NT2/D1 (cell line): Measurements from ENCODE around the gene ADAM19.

Source experiments
- DNase-seq: peaks from one replicate; pipeline ENCODE4 v3.0.0-alpha.2; 2011; ENCODE audit warnings: low read depth, low spot score
- H3K27me3 ChIP-seq: 2 replicates; pipeline ENCODE4 v1.6.0; 2011; ENCODE audit warnings: mild to moderate bottlenecking; ENCODE audit not compliant: insufficient read length, insufficient read depth
- H3K36me3 ChIP-seq: 2 replicates; pipeline ENCODE4 v1.6.1; 2011; ENCODE audit warnings: mild to moderate bottlenecking, low read length, mixed read lengths; ENCODE audit not compliant: insufficient read depth, insufficient read length
- H3K4me1 ChIP-seq: 2 replicates; pipeline ENCODE4 v1.5.1; 2011; ENCODE audit not compliant: insufficient read depth, insufficient read length
- H3K4me3 ChIP-seq: 2 replicates; pipeline ENCODE4 v1.5.1; 2011; ENCODE audit warnings: low read depth; ENCODE audit not compliant: insufficient read length
- H3K9ac ChIP-seq: 2 replicates; pipeline ENCODE4 v1.6.0; 2011; ENCODE audit warnings: low read depth; ENCODE audit not compliant: insufficient read length
- H3K9me3 ChIP-seq: 2 replicates; pipeline ENCODE4 v1.5.1; 2011; ENCODE audit warnings: mild to moderate bottlenecking, low read length; ENCODE audit not compliant: insufficient read depth
- SUZ12 ChIP-seq: IDR thresholded peaks from 2 replicates; pipeline ENCODE4 v1.6.1; 2011; ENCODE audit not compliant: insufficient read length, insufficient read depth; ENCODE audit errors: extremely low read depth
- YY1 ChIP-seq: IDR thresholded peaks from 2 replicates; pipeline ENCODE4 v1.6.1; 2011; ENCODE audit not compliant: insufficient read length, insufficient read depth
- ZNF274 ChIP-seq: IDR thresholded peaks from 2 replicates; pipeline ENCODE4 v1.6.1; 2011; ENCODE audit warnings: mild to moderate bottlenecking, low read depth, low read length

ADAM19 gene

DNA sequence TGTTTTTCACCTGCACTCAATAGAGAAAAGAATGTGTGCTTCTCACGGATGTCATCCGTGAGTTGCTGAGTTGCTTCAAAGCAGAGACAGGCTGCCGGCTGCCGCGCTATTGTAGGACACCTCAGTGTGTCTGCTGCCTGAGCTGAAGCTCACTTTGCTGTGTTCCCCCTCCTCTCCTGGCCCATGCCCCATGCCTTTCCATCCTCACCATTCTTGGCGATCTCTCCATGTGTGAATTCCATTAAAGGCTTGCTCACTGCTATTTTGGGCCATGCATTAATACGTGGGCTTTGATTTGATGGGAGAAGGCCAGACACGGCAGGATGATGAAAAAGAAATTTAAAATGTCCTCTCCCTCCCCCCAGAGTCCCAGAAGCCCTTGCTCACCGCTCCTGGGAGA, 14.5 kb downstream of the ADAM19 start:
- TF ChIP-seq YY1 (no peak), ZNF274 (no peak), SUZ12 (no peak)
- H3K9me3 ChIP-seq = no peaks in the 10 kb centered on the region
- peaks cover 3% of the 10 kb centered on the region for H3K4me1 ChIP-seq
- no peaks in the 10 kb centered on the region for H3K27me3 ChIP-seq
- H3K9ac ChIP-seq = no peak overlapping the region
- peaks cover 71% of the 10 kb centered on the region for H3K36me3 ChIP-seq
- no peak overlapping the region for H3K4me3 ChIP-seq
- no peak for DNase-seq

- TF ChIP-seq YY1 (no peak), ZNF274 (no peak), SUZ12 (no peak)
- no peaks in the 10 kb centered on the region for H3K27me3 ChIP-seq
- H3K36me3 ChIP-seq = peaks cover 80% of the 10 kb centered on the region
- H3K9me3 ChIP-seq = no peaks in the 10 kb centered on the region
- no peak overlapping the region for H3K9ac ChIP-seq
- no peak overlapping the region for H3K4me3 ChIP-seq
- H3K4me1 ChIP-seq = peaks cover 3% of the 10 kb centered on the region
- DNase-seq = no peak
Observed at GRCh38 chr5:157559301-157559700, 16.3 kb downstream of the ADAM19 start.

- no peaks in the 10 kb centered on the region for H3K27me3 ChIP-seq
- H3K9ac ChIP-seq = no peak overlapping the region
- peaks cover 3% of the 10 kb centered on the region for H3K4me1 ChIP-seq
Observed at GRCh38 chr5:157558681-157559080, 16.9 kb downstream of the ADAM19 start.

DNA sequence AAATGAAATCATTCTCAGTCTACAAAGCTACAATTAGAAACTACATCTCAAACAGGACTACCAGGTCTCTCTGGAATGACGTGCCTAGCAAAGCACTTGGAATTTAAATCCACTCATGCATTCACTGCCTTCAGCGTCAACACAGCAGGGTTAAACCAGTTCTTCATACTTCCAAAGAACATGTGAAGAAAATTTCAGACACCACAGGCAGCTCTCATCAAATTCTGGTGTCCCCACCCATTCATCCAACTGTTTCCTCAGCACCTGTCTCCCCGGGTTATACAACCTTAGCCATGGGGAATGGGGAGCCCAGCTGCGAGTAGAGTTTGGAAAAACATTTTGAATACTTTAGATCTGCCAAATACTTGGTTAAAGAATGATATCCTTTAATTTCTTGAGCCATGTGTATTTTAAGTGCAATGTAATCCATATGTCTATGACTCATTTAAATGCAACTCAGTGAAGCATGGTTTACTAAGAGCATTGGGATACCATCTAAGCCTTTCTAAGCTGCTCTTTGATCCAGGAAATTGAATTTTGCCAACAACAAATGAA, 17.5 kb downstream of the ADAM19 start:
- H3K4me3 ChIP-seq = no peak overlapping the region
- no peak for TF ChIP-seq YY1
- no peak for TF ChIP-seq SUZ12
- TF ChIP-seq ZNF274 = no peak
- H3K9me3 ChIP-seq = no peaks in the 10 kb centered on the region
- peaks cover 72% of the 10 kb centered on the region for H3K36me3 ChIP-seq
- no peak overlapping the region for H3K9ac ChIP-seq
- no peaks in the 10 kb centered on the region for H3K27me3 ChIP-seq
- no peak for DNase-seq
- H3K4me1 ChIP-seq = peaks cover 3% of the 10 kb centered on the region

More at GRCh38 chr5:157558681-157559080, 16.9 kb downstream of the ADAM19 start:
- H3K36me3 ChIP-seq = peaks cover 78% of the 10 kb centered on the region
- H3K4me3 ChIP-seq = no peak overlapping the region
- no peak for DNase-seq
- no peaks in the 10 kb centered on the region for H3K9me3 ChIP-seq
- TF ChIP-seq YY1 = no peak
- TF ChIP-seq ZNF274 = no peak
- TF ChIP-seq SUZ12 = no peak

DNA sequence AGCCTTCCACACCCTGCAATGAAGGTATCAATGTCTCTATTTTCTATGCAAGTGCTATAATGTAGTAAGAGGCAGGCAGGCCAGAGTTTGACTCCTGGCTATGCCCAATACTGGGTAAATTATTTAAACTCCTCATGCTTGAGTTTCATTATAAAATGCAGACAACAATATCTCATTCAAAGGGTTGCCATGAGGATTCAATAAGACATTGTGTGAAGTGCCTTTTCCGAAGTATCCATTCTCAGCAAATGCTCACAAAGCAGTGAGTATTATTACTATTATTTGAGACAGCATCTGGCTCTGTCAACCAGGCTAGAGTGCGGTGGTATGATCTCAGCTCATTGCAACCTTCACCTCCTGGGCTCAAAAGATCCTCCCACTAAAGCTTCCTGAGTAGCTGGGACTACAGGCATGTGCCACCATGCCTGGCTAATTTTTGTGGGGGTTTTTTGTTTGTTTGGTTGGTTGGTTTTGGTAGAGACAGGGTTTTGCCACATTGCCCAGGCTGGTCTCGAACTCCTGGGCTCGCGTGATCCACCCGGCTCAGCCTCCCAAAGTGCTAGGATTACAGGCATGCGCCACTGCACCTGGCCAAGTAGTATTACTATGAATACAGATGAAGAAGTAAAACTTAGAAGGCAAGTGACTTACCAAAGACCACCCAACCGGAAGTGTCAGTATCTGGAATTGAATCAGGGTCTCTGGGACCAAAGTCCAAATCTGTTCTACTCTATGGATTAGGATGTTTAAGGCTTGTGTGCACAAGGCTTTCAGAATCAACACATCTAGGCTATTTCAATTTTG, 18.8 kb downstream of the ADAM19 start:
- Histone ChIP-seq H3K9ac (no peak overlapping the region), H3K4me1 (no peaks in the 10 kb centered on the region), H3K36me3 (peaks cover 60% of the 10 kb centered on the region), H3K27me3 (no peaks in the 10 kb centered on the region), H3K4me3 (no peak overlapping the region), H3K9me3 (no peaks in the 10 kb centered on the region)
- DNase-seq = no peak
- no peak for TF ChIP-seq ZNF274
- TF ChIP-seq YY1 = no peak
- no peak for TF ChIP-seq SUZ12

- DNase-seq = no peak
- Histone ChIP-seq H3K9me3 (no peaks in the 10 kb centered on the region), H3K9ac (no peak overlapping the region), H3K27me3 (no peaks in the 10 kb centered on the region), H3K4me3 (no peak overlapping the region), H3K4me1 (no peaks in the 10 kb centered on the region), H3K36me3 (peaks cover 44% of the 10 kb centered on the region)
- TF ChIP-seq SUZ12 = no peak
- TF ChIP-seq YY1 = no peak
- TF ChIP-seq ZNF274 = no peak
Observed at GRCh38 chr5:157555037-157555640, 20.4 kb downstream of the ADAM19 start.

DNA sequence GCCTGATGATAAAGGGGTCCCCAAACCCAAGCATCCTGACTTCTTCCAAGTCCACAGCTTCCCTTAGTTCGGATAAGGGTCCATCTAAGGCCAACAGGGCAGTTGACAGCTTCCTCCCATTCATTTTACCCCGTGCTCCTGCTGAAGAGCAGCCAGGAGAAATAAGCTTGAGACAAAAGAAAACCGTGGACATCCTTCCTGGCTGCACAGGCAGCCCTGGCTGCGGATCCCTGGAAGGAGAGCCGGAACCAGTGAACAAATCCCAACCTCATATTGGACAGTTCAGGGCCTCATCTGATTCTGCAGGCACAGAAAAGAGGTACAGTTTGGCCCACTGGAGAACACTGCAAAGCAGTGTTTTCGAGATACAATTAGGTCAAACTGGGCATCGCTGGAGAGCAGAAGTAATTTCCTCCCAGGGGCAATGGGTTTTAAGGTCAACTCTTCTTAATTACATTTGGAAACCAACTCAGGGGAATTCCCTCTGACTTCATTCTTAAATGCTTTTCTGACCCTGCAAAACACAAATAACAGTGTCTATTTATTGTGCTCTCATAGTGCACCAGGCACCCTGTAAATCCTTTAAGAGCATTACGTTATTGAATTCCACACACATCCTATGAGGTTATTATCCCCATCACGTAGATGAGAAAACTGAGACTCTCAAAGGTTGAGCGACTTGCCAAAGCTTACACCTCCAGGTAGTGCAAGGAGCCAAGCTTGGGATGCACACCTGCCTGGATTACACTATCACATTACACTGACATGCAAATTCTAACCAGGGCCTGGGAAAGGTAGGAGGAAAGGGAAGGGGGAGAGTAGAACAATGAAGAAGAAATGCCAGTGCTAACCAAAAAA, 21.2 kb downstream of the ADAM19 start:
- H3K4me3 ChIP-seq = no peak overlapping the region
- H3K9me3 ChIP-seq = no peaks in the 10 kb centered on the region
- H3K36me3 ChIP-seq = peaks cover 43% of the 10 kb centered on the region
- no peaks in the 10 kb centered on the region for H3K27me3 ChIP-seq
- H3K4me1 ChIP-seq = no peaks in the 10 kb centered on the region
- TF ChIP-seq YY1 (no peak), SUZ12 (no peak), ZNF274 (no peak)
- no peak overlapping the region for H3K9ac ChIP-seq
- DNase-seq = no peak
